T-helper 17 cell (primary cell): ENCODE results near the gene UGT1A3. TPM values are rescaled to one million over a fixed set of nuclear protein-coding genes. Genes with fewer than 3 reads are reported as not detected.

Source experiments
- ATAC-seq: fragments of 150-1000 bp; cut with Tn5 transposase; 2 replicates; pipeline ENCODE4 v1.10.0; 2021; ENCODE audit warnings: mild to moderate bottlenecking, moderate library complexity
- DNase-seq, 3 donors: peaks; one replicate each; pipeline versions ENCODE4 v3.0.0 to v3.0.0-alpha.2; 2020 to 2021
- H3K9me3 ChIP-seq: one replicate; pipeline ENCODE4 v1.7.0; 2013; ENCODE audit warnings: low read length, mild to moderate bottlenecking; ENCODE audit not compliant: control insufficient read depth, poor library complexity, severe bottlenecking
- H3K27ac Mint-ChIP-seq: one replicate; pipeline ENCODE4 v1.8.0; 2022; ENCODE audit warnings: mild to moderate bottlenecking, moderate library complexity, mixed read lengths
- H3K27me3 Mint-ChIP-seq: one replicate; pipeline ENCODE4 v1.8.0; 2022; ENCODE audit warnings: mixed read lengths
- H3K36me3 Mint-ChIP-seq: one replicate; pipeline ENCODE4 v1.8.0; 2022; ENCODE audit warnings: low read depth, mixed read lengths
- H3K4me1 Mint-ChIP-seq: one replicate; pipeline ENCODE4 v1.8.0; 2022; ENCODE audit warnings: mild to moderate bottlenecking, mixed read lengths
- H3K4me3 Mint-ChIP-seq: one replicate; pipeline ENCODE4 v1.8.0; 2022; ENCODE audit warnings: mild to moderate bottlenecking, moderate library complexity, mixed read lengths
- total RNA-seq, 4 donors: library from RNA in 2 of 4; stranded (reverse) in 2 of 4; gene quantifications; one replicate each; pipeline ENCODE4 v1.2.3 and lab custom pipeline; 2022 to 2026

UGT1A3 gene
- total RNA-seq, 2 donors from 2014 or later, result not detected

DNA sequence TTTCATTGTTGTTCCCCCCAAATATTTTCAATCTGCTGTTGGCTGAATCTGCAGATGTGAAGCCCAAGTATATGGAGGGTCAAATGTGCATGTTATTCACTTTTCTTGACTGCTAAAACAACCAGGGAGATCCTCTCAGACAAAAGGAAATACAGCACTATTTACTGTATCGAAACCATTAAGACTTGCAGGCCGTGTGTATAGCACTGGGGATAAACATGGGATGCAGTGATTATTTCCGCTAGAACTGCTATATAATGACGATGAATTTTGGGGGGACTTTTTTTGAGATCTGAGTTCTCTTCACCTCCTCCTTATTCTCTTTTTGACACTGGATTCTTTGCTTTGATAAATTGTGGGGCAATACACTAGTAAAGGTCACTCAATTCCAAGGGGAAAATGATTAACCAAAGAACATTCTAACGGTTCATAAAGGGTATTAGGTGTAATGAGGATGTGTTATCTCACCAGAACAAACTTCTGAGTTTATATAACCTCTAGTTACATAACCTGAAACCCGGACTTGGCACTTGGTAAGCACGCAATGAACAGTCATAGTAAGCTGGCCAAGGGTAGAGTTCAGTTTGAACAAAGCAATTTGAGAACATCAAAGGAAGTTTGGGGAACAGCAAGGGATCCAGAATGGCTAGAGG lies 27.7 kb downstream of the UGT1A3 start:
- DNase-seq (no peak), ATAC-seq (no peak)
- Mint-ChIP-seq H3K4me3 (no peak overlapping the region), H3K27me3 (peaks cover 19% of the 10 kb centered on the region), H3K4me1 (no peaks in the 10 kb centered on the region), H3K36me3 (no peaks in the 10 kb centered on the region), H3K27ac (no peak overlapping the region)
- no peaks in the 10 kb centered on the region for H3K9me3 ChIP-seq

DNA sequence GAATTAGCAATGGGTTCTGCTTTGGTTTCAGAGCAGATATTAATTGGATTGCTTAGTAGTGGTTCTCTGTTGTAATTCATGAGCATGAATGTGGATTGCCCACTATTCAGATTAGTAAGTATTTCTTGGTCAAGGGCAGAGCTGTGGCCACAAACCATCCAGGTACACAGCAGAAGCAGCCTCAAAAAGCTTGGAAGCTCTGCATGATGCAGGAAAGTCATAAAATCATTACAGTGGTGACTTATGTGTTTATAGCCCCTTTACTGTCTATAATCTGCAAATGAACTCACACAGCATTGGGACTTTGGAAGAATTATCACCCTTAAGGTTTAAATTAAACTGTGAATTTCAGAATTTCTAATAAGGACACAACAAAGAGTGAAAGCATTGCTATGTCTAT lies 29.3 kb downstream of the UGT1A3 start:
- Mint-ChIP-seq H3K4me1 (no peaks in the 10 kb centered on the region), H3K27ac (no peak overlapping the region), H3K4me3 (no peak overlapping the region), H3K36me3 (no peaks in the 10 kb centered on the region), H3K27me3 (peaks cover 19% of the 10 kb centered on the region)
- H3K9me3 ChIP-seq, result no peaks in the 10 kb centered on the region
- ATAC-seq, result no peak
- no peak for DNase-seq

DNA sequence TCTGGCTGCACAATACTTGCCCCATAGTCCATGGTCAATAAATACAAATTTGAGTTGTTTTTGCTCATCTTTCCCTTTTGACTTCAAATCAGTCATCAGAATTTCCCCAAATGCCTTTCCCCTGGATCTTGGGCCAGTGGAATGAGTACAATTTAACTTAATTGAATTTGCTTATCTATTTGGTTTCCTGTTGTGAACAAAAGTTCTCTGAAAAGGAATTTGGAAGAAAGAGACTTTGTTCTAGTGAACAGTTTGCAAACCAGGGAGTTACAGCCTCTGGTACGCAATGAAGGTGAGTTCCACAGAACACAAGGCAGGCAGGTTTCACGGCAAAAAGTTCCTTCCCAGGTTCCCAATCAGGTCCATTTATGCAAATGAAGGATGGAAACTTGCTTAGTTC lies 30.0 kb downstream of the UGT1A3 start:
- Mint-ChIP-seq H3K4me1 (no peaks in the 10 kb centered on the region), H3K27me3 (peaks cover 22% of the 10 kb centered on the region), H3K36me3 (no peaks in the 10 kb centered on the region), H3K4me3 (no peak overlapping the region), H3K27ac (no peak overlapping the region)
- no peak for DNase-seq
- no peaks in the 10 kb centered on the region for H3K9me3 ChIP-seq
- no peak for ATAC-seq

DNA sequence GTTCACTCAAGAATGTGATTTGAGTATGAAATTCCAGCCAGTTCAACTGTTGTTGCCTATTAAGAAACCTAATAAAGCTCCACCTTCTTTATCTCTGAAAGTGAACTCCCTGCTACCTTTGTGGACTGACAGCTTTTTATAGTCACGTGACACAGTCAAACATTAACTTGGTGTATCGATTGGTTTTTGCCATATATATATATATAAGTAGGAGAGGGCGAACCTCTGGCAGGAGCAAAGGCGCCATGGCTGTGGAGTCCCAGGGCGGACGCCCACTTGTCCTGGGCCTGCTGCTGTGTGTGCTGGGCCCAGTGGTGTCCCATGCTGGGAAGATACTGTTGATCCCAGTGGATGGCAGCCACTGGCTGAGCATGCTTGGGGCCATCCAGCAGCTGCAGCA lies 31.2 kb downstream of the UGT1A3 start, which contains the start of gene UGT1A1:
Gene UGT1A1 (plus strand): TSS at position 228 of the 400 bp plus-strand sequence. CDS start 18 bp downstream, at position 246.
- no peak within 1 kb of the TSS for H3K4me3 Mint-ChIP-seq
- H3K36me3 Mint-ChIP-seq, result no peaks in the 10 kb centered on the region
- ATAC-seq (no peak), DNase-seq (no peak)
- no peaks in the 10 kb centered on the region for H3K4me1 Mint-ChIP-seq
- no peaks in the 10 kb centered on the region for H3K9me3 ChIP-seq
- H3K27me3 Mint-ChIP-seq, result peaks cover 31% of the 10 kb centered on the region
- H3K27ac Mint-ChIP-seq, result no peak within 1 kb of the TSS

DNA sequence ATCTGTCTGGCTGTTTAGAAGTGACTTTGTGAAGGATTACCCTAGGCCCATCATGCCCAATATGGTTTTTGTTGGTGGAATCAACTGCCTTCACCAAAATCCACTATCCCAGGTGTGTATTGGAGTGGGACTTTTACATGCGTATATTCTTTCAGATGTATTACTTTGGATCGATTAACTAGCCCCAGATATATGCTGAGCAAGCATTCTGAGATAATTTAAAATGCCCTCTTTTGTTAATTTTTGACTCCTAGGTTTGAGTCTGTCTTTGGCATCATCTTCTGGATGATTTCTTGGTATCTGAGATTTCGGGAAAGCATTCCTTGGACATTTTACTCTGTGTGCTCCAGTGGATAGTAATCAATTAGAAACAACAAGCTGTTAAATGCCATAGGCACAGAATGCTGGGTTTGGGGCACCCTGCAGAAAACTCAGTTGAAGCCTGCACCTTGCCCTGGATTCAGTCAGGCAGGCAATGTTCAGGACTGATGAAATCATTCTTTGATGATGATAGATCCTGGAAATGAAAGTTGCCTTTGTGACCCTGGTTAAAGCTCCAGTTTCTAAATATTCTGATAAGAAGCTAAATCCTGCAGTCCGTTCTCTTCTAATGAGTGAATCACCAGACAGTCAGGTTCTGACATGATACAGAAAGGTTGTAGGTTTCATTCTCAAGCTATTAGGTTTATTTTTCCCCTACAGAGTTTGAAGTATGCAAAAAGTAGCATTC lies 32.4 kb downstream of the UGT1A3 start:
- H3K4me3 Mint-ChIP-seq, result no peak overlapping the region
- no peaks in the 10 kb centered on the region for H3K4me1 Mint-ChIP-seq
- ATAC-seq, result no peak
- H3K9me3 ChIP-seq, result no peaks in the 10 kb centered on the region
- H3K27ac Mint-ChIP-seq, result no peak overlapping the region
- H3K27me3 Mint-ChIP-seq, result peaks cover 37% of the 10 kb centered on the region
- H3K36me3 Mint-ChIP-seq, result peaks cover 2% of the 10 kb centered on the region
- DNase-seq, result no peak

DNA sequence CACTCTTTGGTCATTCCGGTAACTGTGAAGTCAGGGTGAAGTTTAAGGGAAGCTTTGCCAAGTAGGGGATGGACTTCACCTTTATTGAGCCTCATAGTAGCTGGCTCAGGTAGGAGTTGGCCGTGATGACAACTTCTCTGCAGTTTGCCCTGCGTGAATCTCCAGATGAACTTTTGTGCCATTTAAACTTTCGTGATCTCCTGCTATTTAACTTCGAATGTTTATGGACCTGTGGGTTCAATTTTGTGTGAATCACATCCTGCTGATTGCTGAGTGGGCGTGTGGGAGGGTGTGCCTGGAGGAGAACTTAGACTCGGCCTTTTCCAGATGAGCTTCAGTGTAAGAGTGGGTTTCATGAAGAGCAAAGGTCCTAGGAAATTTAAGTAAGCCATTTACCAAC lies 35.4 kb downstream of the UGT1A3 start:
- no peaks in the 10 kb centered on the region for H3K4me1 Mint-ChIP-seq
- H3K27me3 Mint-ChIP-seq, result peaks cover 60% of the 10 kb centered on the region
- DNase-seq (no peak), ATAC-seq (no peak)
- no peak overlapping the region for H3K4me3 Mint-ChIP-seq
- no peak overlapping the region for H3K27ac Mint-ChIP-seq
- peaks cover 3% of the 10 kb centered on the region for H3K36me3 Mint-ChIP-seq
- H3K9me3 ChIP-seq, result no peaks in the 10 kb centered on the region

DNA sequence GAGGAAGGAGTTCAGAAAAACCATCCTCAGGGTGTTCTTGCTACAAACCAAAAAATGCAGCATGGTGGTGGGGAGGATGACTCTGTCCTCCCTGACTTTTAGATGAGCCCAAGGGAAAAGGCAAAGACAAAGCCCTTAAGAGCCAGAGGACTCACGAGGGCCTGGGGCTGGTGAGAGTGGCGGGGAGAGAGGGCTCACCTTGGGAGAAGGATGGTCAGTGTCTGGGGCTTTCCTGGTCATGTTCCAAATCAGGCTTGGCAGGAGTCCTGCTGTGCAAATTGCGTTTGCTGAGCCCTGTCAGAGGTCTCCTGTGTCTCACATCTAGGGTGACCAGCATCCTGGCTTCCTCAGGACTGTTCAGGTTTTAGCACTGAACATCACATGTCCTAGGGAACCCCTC lies 35.9 kb downstream of the UGT1A3 start:
- H3K9me3 ChIP-seq, result no peaks in the 10 kb centered on the region
- peaks cover 4% of the 10 kb centered on the region for H3K36me3 Mint-ChIP-seq
- H3K27ac Mint-ChIP-seq, result no peak overlapping the region
- no peaks in the 10 kb centered on the region for H3K4me1 Mint-ChIP-seq
- ATAC-seq (no peak), DNase-seq (no peak)
- H3K27me3 Mint-ChIP-seq, result peaks cover 65% of the 10 kb centered on the region
- H3K4me3 Mint-ChIP-seq, result no peak overlapping the region

DNA sequence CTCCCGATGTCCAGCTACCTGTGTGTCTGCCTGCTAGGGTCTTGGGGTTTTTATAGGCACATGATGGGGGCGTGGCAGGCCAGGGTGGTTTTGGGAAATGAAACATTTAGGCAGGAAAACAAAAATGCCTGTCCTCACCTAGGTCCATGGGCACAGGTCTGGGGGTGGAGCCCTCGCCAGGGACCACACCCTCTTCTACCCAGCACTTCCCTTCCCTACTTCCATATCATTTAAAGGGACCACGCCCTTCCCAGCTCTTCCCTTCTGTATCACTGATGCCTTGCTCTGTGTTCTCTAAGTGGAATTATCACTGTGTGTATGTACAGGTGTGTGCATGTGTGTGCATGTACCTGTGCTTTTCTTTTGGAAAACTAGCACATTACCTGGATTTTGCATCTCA lies 37.6 kb downstream of the UGT1A3 start:
- no peak overlapping the region for H3K27ac Mint-ChIP-seq
- H3K27me3 Mint-ChIP-seq, result peaks cover 64% of the 10 kb centered on the region
- no peak overlapping the region for H3K4me3 Mint-ChIP-seq
- DNase-seq, result no peak
- H3K9me3 ChIP-seq, result no peaks in the 10 kb centered on the region
- peaks cover 4% of the 10 kb centered on the region for H3K36me3 Mint-ChIP-seq
- H3K4me1 Mint-ChIP-seq, result no peaks in the 10 kb centered on the region
- no peak for ATAC-seq

DNA sequence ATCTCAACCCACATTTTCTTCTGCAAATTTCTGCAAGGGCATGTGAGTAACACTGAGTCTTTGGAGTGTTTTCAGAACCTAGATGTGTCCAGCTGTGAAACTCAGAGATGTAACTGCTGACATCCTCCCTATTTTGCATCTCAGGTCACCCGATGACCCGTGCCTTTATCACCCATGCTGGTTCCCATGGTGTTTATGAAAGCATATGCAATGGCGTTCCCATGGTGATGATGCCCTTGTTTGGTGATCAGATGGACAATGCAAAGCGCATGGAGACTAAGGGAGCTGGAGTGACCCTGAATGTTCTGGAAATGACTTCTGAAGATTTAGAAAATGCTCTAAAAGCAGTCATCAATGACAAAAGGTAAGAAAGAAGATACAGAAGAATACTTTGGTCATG lies 39.2 kb downstream of the UGT1A3 start:
- Mint-ChIP-seq H3K27ac (no peak overlapping the region), H3K4me1 (no peaks in the 10 kb centered on the region), H3K36me3 (peaks cover 4% of the 10 kb centered on the region), H3K4me3 (no peak overlapping the region), H3K27me3 (peaks cover 58% of the 10 kb centered on the region)
- H3K9me3 ChIP-seq, result no peaks in the 10 kb centered on the region
- ATAC-seq (no peak), DNase-seq (no peak)

DNA sequence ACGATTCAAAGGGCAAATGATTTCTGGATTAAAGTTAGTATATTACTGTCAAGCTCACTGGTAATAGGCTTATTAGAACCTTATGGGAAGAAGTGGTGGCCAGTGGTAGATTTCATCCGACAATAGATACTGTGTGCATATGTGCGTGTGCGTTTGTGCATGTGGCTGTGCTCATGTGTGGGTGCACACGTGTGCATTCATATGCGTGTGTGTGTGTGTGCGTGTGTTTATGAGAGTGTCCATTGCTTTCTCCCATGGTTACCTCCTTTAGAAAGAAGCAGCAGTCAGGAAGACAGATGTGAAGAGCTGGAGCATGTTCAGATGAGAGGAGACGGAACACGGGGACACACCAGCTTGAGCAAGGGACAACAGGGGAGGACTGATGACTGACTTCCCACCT lies 40.4 kb downstream of the UGT1A3 start:
- no peak for DNase-seq
- no peak for ATAC-seq
- H3K4me1 Mint-ChIP-seq, result no peaks in the 10 kb centered on the region
- no peaks in the 10 kb centered on the region for H3K9me3 ChIP-seq
- H3K4me3 Mint-ChIP-seq, result no peak overlapping the region
- H3K27me3 Mint-ChIP-seq, result peaks cover 50% of the 10 kb centered on the region
- peaks cover 4% of the 10 kb centered on the region for H3K36me3 Mint-ChIP-seq
- no peak overlapping the region for H3K27ac Mint-ChIP-seq

DNA sequence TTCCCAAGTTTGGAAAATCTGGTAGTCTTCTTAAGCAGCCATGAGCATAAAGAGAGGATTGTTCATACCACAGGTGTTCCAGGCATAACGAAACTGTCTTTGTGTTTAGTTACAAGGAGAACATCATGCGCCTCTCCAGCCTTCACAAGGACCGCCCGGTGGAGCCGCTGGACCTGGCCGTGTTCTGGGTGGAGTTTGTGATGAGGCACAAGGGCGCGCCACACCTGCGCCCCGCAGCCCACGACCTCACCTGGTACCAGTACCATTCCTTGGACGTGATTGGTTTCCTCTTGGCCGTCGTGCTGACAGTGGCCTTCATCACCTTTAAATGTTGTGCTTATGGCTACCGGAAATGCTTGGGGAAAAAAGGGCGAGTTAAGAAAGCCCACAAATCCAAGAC lies 43.3 kb downstream of the UGT1A3 start:
- H3K9me3 ChIP-seq, result no peaks in the 10 kb centered on the region
- H3K4me1 Mint-ChIP-seq, result no peaks in the 10 kb centered on the region
- DNase-seq, result no peak
- H3K27me3 Mint-ChIP-seq, result peaks cover 36% of the 10 kb centered on the region
- no peak for ATAC-seq
- no peak overlapping the region for H3K27ac Mint-ChIP-seq
- no peak overlapping the region for H3K4me3 Mint-ChIP-seq
- peaks cover 3% of the 10 kb centered on the region for H3K36me3 Mint-ChIP-seq

DNA sequence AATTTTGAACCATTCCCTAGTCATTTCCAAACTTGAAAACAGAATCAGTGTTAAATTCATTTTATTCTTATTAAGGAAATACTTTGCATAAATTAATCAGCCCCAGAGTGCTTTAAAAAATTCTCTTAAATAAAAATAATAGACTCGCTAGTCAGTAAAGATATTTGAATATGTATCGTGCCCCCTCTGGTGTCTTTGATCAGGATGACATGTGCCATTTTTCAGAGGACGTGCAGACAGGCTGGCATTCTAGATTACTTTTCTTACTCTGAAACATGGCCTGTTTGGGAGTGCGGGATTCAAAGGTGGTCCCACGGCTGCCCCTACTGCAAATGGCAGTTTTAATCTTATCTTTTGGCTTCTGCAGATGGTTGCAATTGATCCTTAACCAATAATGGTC lies 43.7 kb downstream of the UGT1A3 start:
- Mint-ChIP-seq H3K4me3 (no peak overlapping the region), H3K27me3 (peaks cover 32% of the 10 kb centered on the region), H3K4me1 (no peaks in the 10 kb centered on the region), H3K36me3 (peaks cover 3% of the 10 kb centered on the region), H3K27ac (no peak overlapping the region)
- ATAC-seq (no peak), DNase-seq (no peak)
- no peaks in the 10 kb centered on the region for H3K9me3 ChIP-seq

DNA sequence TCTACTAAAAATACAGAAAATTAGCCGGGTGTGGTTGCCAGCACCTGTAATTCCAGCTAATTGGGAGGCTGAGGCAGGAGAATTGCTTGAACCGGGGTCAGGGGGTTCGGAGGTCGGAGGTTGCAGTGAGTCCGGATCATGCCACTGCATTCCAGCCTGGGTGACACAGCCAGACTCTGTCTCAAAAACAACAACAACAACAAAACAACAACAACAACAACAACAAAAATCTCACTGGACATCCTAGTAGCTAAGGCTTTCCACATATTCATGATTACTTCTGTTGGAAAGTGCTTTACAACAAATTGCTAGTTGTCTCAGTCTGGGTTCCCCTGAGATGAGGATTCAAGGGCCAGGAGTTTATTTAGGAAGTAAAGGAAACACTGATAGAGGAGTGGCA lies 45.0 kb downstream of the UGT1A3 start:
- DNase-seq (no peak), ATAC-seq (no peak)
- Mint-ChIP-seq H3K27ac (no peak overlapping the region), H3K4me3 (no peak overlapping the region), H3K4me1 (no peaks in the 10 kb centered on the region), H3K27me3 (peaks cover 31% of the 10 kb centered on the region), H3K36me3 (peaks cover 3% of the 10 kb centered on the region)
- H3K9me3 ChIP-seq, result no peaks in the 10 kb centered on the region

DNA sequence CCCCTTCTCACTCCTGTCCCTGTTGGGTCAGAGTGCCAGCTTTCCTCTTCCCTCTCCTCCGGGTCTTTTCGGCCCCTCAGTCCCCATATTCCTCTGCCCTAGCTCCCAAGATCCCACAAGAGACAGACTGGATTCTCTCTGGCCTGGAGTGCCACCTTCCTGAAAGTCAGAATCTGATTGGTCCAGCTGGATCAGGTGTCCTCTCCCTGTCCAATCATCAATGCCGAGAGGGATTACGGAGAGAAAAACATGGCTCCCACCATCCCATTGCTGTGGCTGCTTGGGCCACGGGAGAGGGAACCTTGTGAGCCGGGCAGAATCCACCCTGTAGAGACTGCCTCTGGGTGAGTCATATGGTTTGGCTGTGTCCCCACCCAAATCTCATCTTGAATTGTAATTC lies 46.6 kb downstream of the UGT1A3 start:
- no peaks in the 10 kb centered on the region for H3K36me3 Mint-ChIP-seq
- ATAC-seq (no peak), DNase-seq (no peak)
- no peak overlapping the region for H3K4me3 Mint-ChIP-seq
- H3K27me3 Mint-ChIP-seq, result peaks cover 27% of the 10 kb centered on the region
- H3K27ac Mint-ChIP-seq, result no peak overlapping the region
- no peaks in the 10 kb centered on the region for H3K4me1 Mint-ChIP-seq
- H3K9me3 ChIP-seq, result no peaks in the 10 kb centered on the region
